Stimulated activated naive CD4-positive, alpha-beta T cell treated with Interleukin-2 at 50 U/mL for 16 hours (primary cell): ENCODE measurements around the gene TM4SF18.
"Not testable (repeated sequence)": the region's sequence is repeated elsewhere in the genome, so short reads cannot be mapped to it uniquely, and the experiment has no call there.

ENCODE experiments used
- DNase-seq: peaks from one replicate; lab custom pipeline; 2025; lab: John Stamatoyannopoulos, UW

The TM4SF18 gene

GRCh38 chr3:149368674-149369497, 35.5 kb upstream of the TM4SF18 start:
- DNase-seq, result no peak

- no peak for DNase-seq
These were observed 34.8 kb upstream of the TM4SF18 start for GRCh38 chr3:149368201-149368673.

- no peak for DNase-seq
These were observed 33.8 kb upstream of the TM4SF18 start for GRCh38 chr3:149366941-149367840.

GRCh38 chr3:149366031-149366430, 32.6 kb upstream of the TM4SF18 start:
- no peak for DNase-seq

- DNase-seq, result no peak
These were observed 31.2 kb upstream of the TM4SF18 start for GRCh38 chr3:149364624-149365023.

- no peak for DNase-seq
These were observed 29.6 kb upstream of the TM4SF18 start for GRCh38 chr3:149363053-149363452.

GRCh38 chr3:149362366-149362765, 28.9 kb upstream of the TM4SF18 start:
- no peak for DNase-seq

GRCh38 chr3:149356630-149357029, 23.2 kb upstream of the TM4SF18 start:
- DNase-seq, result no peak

- DNase-seq, result no peak
These were observed 22.7 kb upstream of the TM4SF18 start for GRCh38 chr3:149356044-149356592.

GRCh38 chr3:149353581-149354184, 20.2 kb upstream of the TM4SF18 start:
- no peak for DNase-seq

GRCh38 chr3:149352556-149352955, 19.1 kb upstream of the TM4SF18 start:
- DNase-seq, result no peak

- no peak for DNase-seq
These were observed 10.5 kb upstream of the TM4SF18 start for GRCh38 chr3:149343951-149344350.

GRCh38 chr3:149342413-149343380, 9.3 kb upstream of the TM4SF18 start:
- DNase-seq, result no peak

- no peak for DNase-seq
These were observed 7.0 kb upstream of the TM4SF18 start for GRCh38 chr3:149340310-149340933.

GRCh38 chr3:149339931-149340309, 6.5 kb upstream of the TM4SF18 start:
- DNase-seq, result no peak

- DNase-seq, result not testable (repeated sequence)
These were observed 4.0 kb upstream of the TM4SF18 start for GRCh38 chr3:149337486-149337885.

GRCh38 chr3:149336925-149337324, 3.5 kb upstream of the TM4SF18 start:
- DNase-seq, result no peak

GRCh38 chr3:149332771-149333170, 665 bp downstream of the TM4SF18 start:
- DNase-seq, result no peak

- no peak for DNase-seq
These were observed 1.1 kb downstream of the TM4SF18 start for GRCh38 chr3:149332227-149332765.

- no peak for DNase-seq
These were observed 2.0 kb downstream of the TM4SF18 start for GRCh38 chr3:149331396-149331795.
